Measurements from ENCODE around the gene FGF2.
"Not testable (repeated sequence)": the region's sequence is repeated elsewhere in the genome, so short reads cannot be mapped to it uniquely, and the experiment has no call there.

FGF2 gene

GRCh38 chr4:122847931-122848330 is 21.3 kb downstream of the FGF2 start:
- Histone ChIP-seq H3K36me3 (ENCODE audit: insufficient read depth, low read length) (peaks cover 31% of the 10 kb centered on the region), H3K4me1 (ENCODE audit: insufficient read depth, low read length) (peaks cover 58% of the 10 kb centered on the region), H3K4me3 (ENCODE audit: low read length) (no peak overlapping the region), H3K9ac (ENCODE audit: low read depth, low read length) (no peak overlapping the region), H3K27me3 (ENCODE audit: insufficient read depth, low read length) (no peaks in the 10 kb centered on the region), H3K9me3 (ENCODE audit: insufficient read depth, low read depth, low read length) (no peaks in the 10 kb centered on the region), H3K27ac (ENCODE audit: low read depth, low read length) (no peak overlapping the region; the same call in 1 of the 2 replicates)
- WGBS: 89% methylated on average over 1 of the region's 1 CpG

GRCh38 chr4:122849789-122850188 is 23.2 kb downstream of the FGF2 start:
- not testable (repeated sequence) for H3K9ac ChIP-seq (ENCODE audit: low read depth, low read length); H3K27me3 ChIP-seq (ENCODE audit: insufficient read depth, low read length); H3K4me3 ChIP-seq (ENCODE audit: low read length); H3K27ac ChIP-seq (ENCODE audit: low read depth, low read length); H3K9me3 ChIP-seq (ENCODE audit: insufficient read depth, low read depth, low read length)
- 93% methylated on average over 3 of the region's 3 CpGs for WGBS
- H3K4me1 ChIP-seq (ENCODE audit: insufficient read depth, low read length): peaks cover 61% of the 10 kb centered on the region
- H3K36me3 ChIP-seq (ENCODE audit: insufficient read depth, low read length): peaks cover 25% of the 10 kb centered on the region

- H3K36me3 ChIP-seq (ENCODE audit: insufficient read depth, low read length): peaks cover 23% of the 10 kb centered on the region
- H3K27ac ChIP-seq (ENCODE audit: low read depth, low read length): no peak overlapping the region
- H3K9ac ChIP-seq (ENCODE audit: low read depth, low read length): no peak overlapping the region
- H3K27me3 ChIP-seq (ENCODE audit: insufficient read depth, low read length): no peaks in the 10 kb centered on the region
- no peak overlapping the region for H3K4me3 ChIP-seq (ENCODE audit: low read length)
- H3K9me3 ChIP-seq (ENCODE audit: insufficient read depth, low read depth, low read length): no peaks in the 10 kb centered on the region
- peaks cover 59% of the 10 kb centered on the region for H3K4me1 ChIP-seq (ENCODE audit: insufficient read depth, low read length)
Observed at GRCh38 chr4:122851568-122851967, 24.9 kb downstream of the FGF2 start.

DNA sequence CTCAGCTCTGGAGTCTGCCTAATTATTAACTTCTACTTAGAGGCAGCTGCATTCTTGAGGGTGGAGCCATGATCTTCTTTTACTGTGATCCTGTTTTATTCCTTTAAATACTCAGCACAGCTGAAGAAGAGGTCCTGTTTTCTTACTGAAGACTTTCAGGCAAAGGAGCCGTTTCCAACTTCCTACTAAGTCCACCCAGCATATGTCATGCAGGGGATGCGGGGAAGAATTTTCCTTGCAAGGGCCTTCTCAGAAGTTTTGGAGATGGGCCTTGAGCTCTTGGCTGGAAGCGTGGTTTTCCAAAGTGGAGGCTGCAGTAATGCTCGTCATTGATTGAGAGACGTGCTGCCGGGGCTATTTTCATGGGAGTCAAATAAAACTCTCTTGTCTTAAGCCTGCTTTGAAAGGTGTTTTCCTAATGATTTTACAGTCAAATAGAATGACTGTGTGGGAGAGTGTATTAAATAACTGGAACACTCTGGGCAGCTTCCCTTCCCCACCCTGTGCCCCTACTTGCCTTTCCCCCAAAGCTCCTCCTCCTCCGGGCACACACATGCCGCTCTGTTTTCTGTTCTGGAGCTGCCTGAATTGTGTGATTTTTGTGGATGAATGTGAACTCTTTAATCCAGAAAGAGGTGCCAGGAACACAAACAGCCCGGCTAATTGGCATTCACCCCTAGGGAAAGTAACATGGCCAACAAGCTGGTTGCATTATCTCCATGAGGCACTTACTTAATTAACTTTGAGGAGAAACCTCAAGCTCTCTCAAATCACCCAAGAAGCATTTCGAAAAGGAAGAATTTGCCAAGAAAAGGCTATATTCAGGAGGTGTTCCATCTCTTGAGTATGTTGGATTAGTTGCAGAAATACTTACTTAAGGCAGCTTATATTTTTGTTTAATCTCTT is 28.1 kb downstream of the FGF2 start:
- WGBS: 90% methylated on average over 10 of the region's 10 CpGs
- Histone ChIP-seq H3K36me3 (ENCODE audit: insufficient read depth, low read length) (peaks cover 8% of the 10 kb centered on the region), H3K27me3 (ENCODE audit: insufficient read depth, low read length) (no peaks in the 10 kb centered on the region), H3K4me3 (ENCODE audit: low read length) (no peak overlapping the region), H3K9me3 (ENCODE audit: insufficient read depth, low read depth, low read length) (no peaks in the 10 kb centered on the region), H3K4me1 (ENCODE audit: insufficient read depth, low read length) (peaks cover 68% of the 10 kb centered on the region), H3K9ac (ENCODE audit: low read depth, low read length) (no peak overlapping the region), H3K27ac (ENCODE audit: low read depth, low read length) (no peak overlapping the region)

GRCh38 chr4:122855353-122855890 is 28.8 kb downstream of the FGF2 start:
- H3K4me1 ChIP-seq (ENCODE audit: insufficient read depth, low read length): peaks cover 70% of the 10 kb centered on the region
- no peak overlapping the region for H3K9ac ChIP-seq (ENCODE audit: low read depth, low read length)
- H3K27me3 ChIP-seq (ENCODE audit: insufficient read depth, low read length): no peaks in the 10 kb centered on the region
- WGBS: 74% methylated on average over 1 of the region's 2 CpGs
- peaks cover 8% of the 10 kb centered on the region for H3K36me3 ChIP-seq (ENCODE audit: insufficient read depth, low read length)
- H3K9me3 ChIP-seq (ENCODE audit: insufficient read depth, low read depth, low read length): no peaks in the 10 kb centered on the region
- no peak overlapping the region for H3K27ac ChIP-seq (ENCODE audit: low read depth, low read length)
- H3K4me3 ChIP-seq (ENCODE audit: low read length): no peak overlapping the region

DNA sequence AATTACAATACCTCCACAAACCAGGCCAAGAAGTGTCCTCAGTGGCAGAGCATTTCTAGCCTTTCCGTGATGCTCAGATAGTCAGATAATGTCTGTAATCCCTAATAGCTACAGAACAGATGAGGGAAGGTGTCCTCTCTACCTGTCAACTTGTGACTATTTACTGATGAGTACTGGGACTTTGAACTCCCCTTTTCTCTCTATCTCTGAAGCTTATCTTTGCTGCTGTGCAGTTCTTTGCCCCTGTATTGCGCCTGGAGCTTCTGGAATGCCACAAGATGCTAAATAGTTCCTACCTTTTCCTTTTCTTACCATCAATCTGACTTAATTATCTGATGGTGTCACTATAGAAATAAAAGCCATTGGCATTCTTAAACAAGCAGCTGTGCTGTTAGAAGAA is 30.5 kb downstream of the FGF2 start:
- H3K4me1 ChIP-seq (ENCODE audit: insufficient read depth, low read length): peaks cover 63% of the 10 kb centered on the region
- H3K4me3 ChIP-seq (ENCODE audit: low read length): no peak overlapping the region
- WGBS: 84% methylated on average over 2 of the region's 2 CpGs
- H3K27me3 ChIP-seq (ENCODE audit: insufficient read depth, low read length): no peaks in the 10 kb centered on the region
- H3K9me3 ChIP-seq (ENCODE audit: insufficient read depth, low read depth, low read length): no peaks in the 10 kb centered on the region
- peaks cover 5% of the 10 kb centered on the region for H3K36me3 ChIP-seq (ENCODE audit: insufficient read depth, low read length)
- H3K27ac ChIP-seq (ENCODE audit: low read depth, low read length): 0 out of 2 replicates have a peak overlapping the region, but pooled peaks have one; percentile 17
- H3K9ac ChIP-seq (ENCODE audit: low read depth, low read length): no peak overlapping the region

GRCh38 chr4:122858705-122859104 is 32.1 kb downstream of the FGF2 start:
- Histone ChIP-seq H3K27ac (ENCODE audit: low read depth, low read length) (no peak overlapping the region), H3K36me3 (ENCODE audit: insufficient read depth, low read length) (no peaks in the 10 kb centered on the region), H3K4me3 (ENCODE audit: low read length) (no peak overlapping the region), H3K9ac (ENCODE audit: low read depth, low read length) (no peak overlapping the region), H3K27me3 (ENCODE audit: insufficient read depth, low read length) (no peaks in the 10 kb centered on the region), H3K9me3 (ENCODE audit: insufficient read depth, low read depth, low read length) (no peaks in the 10 kb centered on the region), H3K4me1 (ENCODE audit: insufficient read depth, low read length) (peaks cover 66% of the 10 kb centered on the region)
- 69% methylated on average over 2 of the region's 2 CpGs for WGBS

- Histone ChIP-seq H3K9me3 (ENCODE audit: insufficient read depth, low read depth, low read length) (no peaks in the 10 kb centered on the region), H3K36me3 (ENCODE audit: insufficient read depth, low read length) (peaks cover 1% of the 10 kb centered on the region; the same call in 1 of the 2 replicates), H3K27ac (ENCODE audit: low read depth, low read length) (no peak overlapping the region; the same call in 1 of the 2 replicates), H3K9ac (ENCODE audit: low read depth, low read length) (no peak overlapping the region), H3K4me3 (ENCODE audit: low read length) (no peak overlapping the region), H3K4me1 (ENCODE audit: insufficient read depth, low read length) (peaks cover 41% of the 10 kb centered on the region), H3K27me3 (ENCODE audit: insufficient read depth, low read length) (no peaks in the 10 kb centered on the region)
- WGBS: 86% methylated on average over 1 of the region's 2 CpGs
Observed at GRCh38 chr4:122861172-122861943, 34.7 kb downstream of the FGF2 start.

GRCh38 chr4:122863639-122864038 is 37.0 kb downstream of the FGF2 start:
- Histone ChIP-seq H3K27me3 (ENCODE audit: insufficient read depth, low read length) (no peaks in the 10 kb centered on the region), H3K4me1 (ENCODE audit: insufficient read depth, low read length) (peaks cover 25% of the 10 kb centered on the region; the same call in 1 of the 2 replicates), H3K36me3 (ENCODE audit: insufficient read depth, low read length) (peaks cover 3% of the 10 kb centered on the region; the same call in 1 of the 2 replicates), H3K9me3 (ENCODE audit: insufficient read depth, low read depth, low read length) (no peaks in the 10 kb centered on the region), H3K27ac (ENCODE audit: low read depth, low read length) (no peak overlapping the region), H3K4me3 (ENCODE audit: low read length) (no peak overlapping the region), H3K9ac (ENCODE audit: low read depth, low read length) (no peak overlapping the region)
- 72% methylated on average over 1 of the region's 1 CpG for WGBS

- H3K36me3 ChIP-seq (ENCODE audit: insufficient read depth, low read length): peaks cover 3% of the 10 kb centered on the region; the same call in 1 of the 2 replicates
- 94% methylated on average over 4 of the region's 4 CpGs for WGBS
Observed at GRCh38 chr4:122865425-122865824, 38.8 kb downstream of the FGF2 start.

DNA sequence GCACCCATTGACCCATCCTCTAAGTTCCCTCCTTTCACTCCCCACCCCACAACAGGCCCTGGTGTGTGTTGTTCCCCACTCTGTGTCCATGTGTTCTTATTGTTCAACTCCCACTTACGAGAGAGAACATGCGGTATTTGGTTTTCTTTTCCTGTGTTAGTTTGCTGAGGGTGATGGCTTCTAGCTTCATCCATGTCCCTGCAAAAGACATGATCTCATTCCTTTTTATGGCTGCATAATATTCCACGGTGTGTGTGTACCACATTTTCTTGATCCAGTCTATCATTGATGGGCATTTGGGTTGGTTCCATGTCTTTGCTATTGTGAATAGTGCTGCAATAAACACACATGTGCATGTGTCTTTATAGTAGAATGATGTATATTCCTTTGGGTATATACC is 41.6 kb downstream of the FGF2 start:
- H3K4me1 ChIP-seq (ENCODE audit: insufficient read depth, low read length); H3K27ac ChIP-seq (ENCODE audit: low read depth, low read length); H3K27me3 ChIP-seq (ENCODE audit: insufficient read depth, low read length); H3K36me3 ChIP-seq (ENCODE audit: insufficient read depth, low read length); H3K9ac ChIP-seq (ENCODE audit: low read depth, low read length); H3K9me3 ChIP-seq (ENCODE audit: insufficient read depth, low read depth, low read length); H3K4me3 ChIP-seq (ENCODE audit: low read length): not testable (repeated sequence)
- 98% methylated on average over 3 of the region's 3 CpGs for WGBS

More at GRCh38 chr4:122865425-122865824, 38.8 kb downstream of the FGF2 start:
- H3K27me3 ChIP-seq (ENCODE audit: insufficient read depth, low read length): no peaks in the 10 kb centered on the region
- no peaks in the 10 kb centered on the region for H3K9me3 ChIP-seq (ENCODE audit: insufficient read depth, low read depth, low read length)
- H3K27ac ChIP-seq (ENCODE audit: low read depth, low read length): no peak overlapping the region
- peaks cover 16% of the 10 kb centered on the region; the same call in 1 of the 2 replicates for H3K4me1 ChIP-seq (ENCODE audit: insufficient read depth, low read length)
- H3K4me3 ChIP-seq (ENCODE audit: low read length): no peak overlapping the region
- no peak overlapping the region for H3K9ac ChIP-seq (ENCODE audit: low read depth, low read length)
